ENCODE measurements around the gene FAH. TPM values are rescaled to one million over a fixed set of nuclear protein-coding genes. Genes with fewer than 3 reads are reported as not detected.

The FAH gene
- total and polyA plus RNA-seq, 2 experiments from 2014 or later, result 18.2 to 46.4 TPM

DNA sequence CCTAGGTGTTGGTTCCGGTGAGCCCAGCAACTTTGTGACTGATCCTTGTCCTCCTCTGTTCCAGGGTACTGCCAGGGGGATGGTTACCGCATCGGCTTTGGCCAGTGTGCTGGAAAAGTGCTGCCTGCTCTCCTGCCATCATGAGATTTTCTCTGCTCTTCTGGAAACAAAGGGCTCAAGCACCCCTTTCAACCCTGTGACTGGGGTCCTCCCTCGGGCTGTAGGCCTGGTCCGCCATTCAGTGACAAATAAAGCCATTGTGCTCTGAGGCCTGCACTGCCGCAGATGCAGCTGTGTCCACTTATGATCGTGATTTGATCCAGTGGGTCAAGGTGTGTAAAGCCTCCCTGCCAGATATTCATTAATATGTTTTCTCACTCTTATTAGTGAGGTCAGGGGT lies 33.3 kb downstream of the FAH start:
- Histone ChIP-seq H3K9me3 (ENCODE audit: low read depth) (no peaks in the 10 kb centered on the region), H3K4me1 (ENCODE audit: low read depth) (no peaks in the 10 kb centered on the region), H3K4me3 (no peak overlapping the region), H3K36me3 (peaks cover 5% of the 10 kb centered on the region), H3K27ac (no peak overlapping the region), H3K27me3 (no peaks in the 10 kb centered on the region)
- DNase-seq (ENCODE audit: low read depth in 1 of 2, low spot score in 1 of 2), result no peak
- TF ChIP-seq, protein P1, sequence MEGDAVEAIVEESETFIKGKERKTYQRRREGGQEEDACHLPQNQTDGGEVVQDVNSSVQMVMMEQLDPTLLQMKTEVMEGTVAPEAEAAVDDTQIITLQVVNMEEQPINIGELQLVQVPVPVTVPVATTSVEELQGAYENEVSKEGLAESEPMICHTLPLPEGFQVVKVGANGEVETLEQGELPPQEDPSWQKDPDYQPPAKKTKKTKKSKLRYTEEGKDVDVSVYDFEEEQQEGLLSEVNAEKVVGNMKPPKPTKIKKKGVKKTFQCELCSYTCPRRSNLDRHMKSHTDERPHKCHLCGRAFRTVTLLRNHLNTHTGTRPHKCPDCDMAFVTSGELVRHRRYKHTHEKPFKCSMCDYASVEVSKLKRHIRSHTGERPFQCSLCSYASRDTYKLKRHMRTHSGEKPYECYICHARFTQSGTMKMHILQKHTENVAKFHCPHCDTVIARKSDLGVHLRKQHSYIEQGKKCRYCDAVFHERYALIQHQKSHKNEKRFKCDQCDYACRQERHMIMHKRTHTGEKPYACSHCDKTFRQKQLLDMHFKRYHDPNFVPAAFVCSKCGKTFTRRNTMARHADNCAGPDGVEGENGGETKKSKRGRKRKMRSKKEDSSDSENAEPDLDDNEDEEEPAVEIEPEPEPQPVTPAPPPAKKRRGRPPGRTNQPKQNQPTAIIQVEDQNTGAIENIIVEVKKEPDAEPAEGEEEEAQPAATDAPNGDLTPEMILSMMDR (IDR thresholded peaks at IDR 0.05; ENCODE audit: low read depth, low read length), result no peak

DNA sequence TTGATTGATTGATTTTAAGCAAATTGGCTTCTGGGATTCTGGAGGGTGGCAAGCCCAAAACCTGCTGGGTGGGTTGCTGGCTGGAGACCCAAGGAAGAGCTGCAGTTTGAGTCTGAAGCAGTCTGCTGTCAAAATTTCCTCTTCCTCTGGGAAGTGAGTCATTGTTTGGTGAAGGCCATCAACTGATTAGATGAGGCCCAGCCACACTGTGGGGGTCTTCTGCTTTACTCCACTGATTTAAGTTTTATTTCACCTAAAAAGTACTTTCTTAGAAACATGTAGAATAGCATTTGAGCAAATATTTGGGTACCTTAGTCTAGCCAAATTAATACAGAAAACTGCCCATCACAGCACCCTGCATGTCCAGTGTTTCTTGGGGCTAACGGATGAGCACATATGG lies 33.8 kb downstream of the FAH start:
- H3K4me1 ChIP-seq (ENCODE audit: low read depth), result no peaks in the 10 kb centered on the region
- H3K36me3 ChIP-seq, result peaks cover 5% of the 10 kb centered on the region
- no peak overlapping the region for H3K4me3 ChIP-seq
- no peak overlapping the region for H3K27ac ChIP-seq
- no peaks in the 10 kb centered on the region for H3K9me3 ChIP-seq (ENCODE audit: low read depth)
- TF ChIP-seq, protein P1 (IDR thresholded peaks at IDR 0.05; ENCODE audit: low read depth, low read length), result no peak
- DNase-seq (ENCODE audit: low read depth in 1 of 2, low spot score in 1 of 2), result no peak
- H3K27me3 ChIP-seq, result no peaks in the 10 kb centered on the region

DNA sequence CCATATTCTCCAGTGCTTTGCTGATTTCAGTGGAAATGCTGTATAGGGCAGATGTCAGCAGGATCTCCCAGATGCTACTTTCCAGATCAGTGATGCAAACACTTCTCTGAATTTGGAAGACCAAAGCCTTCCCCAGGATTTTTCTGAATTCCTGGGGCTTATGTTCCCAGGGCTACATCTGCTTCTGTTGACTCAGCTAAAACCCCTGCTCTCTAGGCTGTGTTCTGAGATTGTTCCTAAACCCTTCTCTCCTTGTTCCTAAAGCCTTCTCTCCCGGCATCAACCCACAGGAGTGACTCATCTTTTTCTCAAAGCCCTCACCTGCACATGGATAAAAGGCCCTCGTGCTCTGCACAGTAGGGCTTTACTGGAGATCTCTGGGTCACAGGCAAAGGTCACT lies 35.5 kb downstream of the FAH start:
- H3K4me3 ChIP-seq, result no peak overlapping the region
- H3K27ac ChIP-seq, result no peak overlapping the region
- H3K9me3 ChIP-seq (ENCODE audit: low read depth), result no peaks in the 10 kb centered on the region
- DNase-seq (ENCODE audit: low read depth in 1 of 2, low spot score in 1 of 2), result no peak
- peaks cover 5% of the 10 kb centered on the region for H3K36me3 ChIP-seq
- TF ChIP-seq, protein P1 (IDR thresholded peaks at IDR 0.05; ENCODE audit: low read depth, low read length), result no peak
- H3K4me1 ChIP-seq (ENCODE audit: low read depth), result no peaks in the 10 kb centered on the region
- H3K27me3 ChIP-seq, result no peaks in the 10 kb centered on the region

DNA sequence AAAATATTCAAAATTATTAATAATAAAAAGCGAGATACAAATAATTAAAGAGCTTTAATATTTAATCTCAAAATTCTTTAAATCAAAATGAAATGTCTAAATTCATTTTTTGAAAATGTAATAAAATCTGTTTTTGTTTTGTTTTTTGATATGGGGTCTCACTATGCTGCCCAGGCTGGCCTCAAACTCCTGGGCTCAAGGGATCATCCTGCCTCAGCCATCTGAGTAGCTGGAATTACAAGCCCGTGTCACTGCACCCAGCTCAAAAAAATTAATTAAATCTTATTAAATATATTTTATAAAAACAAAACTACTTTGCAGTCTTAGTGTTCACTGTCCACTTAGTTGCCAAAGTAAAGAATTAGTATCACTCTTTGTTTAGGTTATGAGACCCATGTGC lies 38.4 kb downstream of the FAH start:
- Histone ChIP-seq H3K27ac (no peak overlapping the region), H3K9me3 (ENCODE audit: low read depth) (no peaks in the 10 kb centered on the region), H3K36me3 (peaks cover 2% of the 10 kb centered on the region), H3K4me1 (ENCODE audit: low read depth) (no peaks in the 10 kb centered on the region), H3K27me3 (no peaks in the 10 kb centered on the region), H3K4me3 (no peak overlapping the region)
- TF ChIP-seq, protein P1 (IDR thresholded peaks at IDR 0.05; ENCODE audit: low read depth, low read length), result no peak
- no peak for DNase-seq (ENCODE audit: low read depth in 1 of 2, low spot score in 1 of 2)

DNA sequence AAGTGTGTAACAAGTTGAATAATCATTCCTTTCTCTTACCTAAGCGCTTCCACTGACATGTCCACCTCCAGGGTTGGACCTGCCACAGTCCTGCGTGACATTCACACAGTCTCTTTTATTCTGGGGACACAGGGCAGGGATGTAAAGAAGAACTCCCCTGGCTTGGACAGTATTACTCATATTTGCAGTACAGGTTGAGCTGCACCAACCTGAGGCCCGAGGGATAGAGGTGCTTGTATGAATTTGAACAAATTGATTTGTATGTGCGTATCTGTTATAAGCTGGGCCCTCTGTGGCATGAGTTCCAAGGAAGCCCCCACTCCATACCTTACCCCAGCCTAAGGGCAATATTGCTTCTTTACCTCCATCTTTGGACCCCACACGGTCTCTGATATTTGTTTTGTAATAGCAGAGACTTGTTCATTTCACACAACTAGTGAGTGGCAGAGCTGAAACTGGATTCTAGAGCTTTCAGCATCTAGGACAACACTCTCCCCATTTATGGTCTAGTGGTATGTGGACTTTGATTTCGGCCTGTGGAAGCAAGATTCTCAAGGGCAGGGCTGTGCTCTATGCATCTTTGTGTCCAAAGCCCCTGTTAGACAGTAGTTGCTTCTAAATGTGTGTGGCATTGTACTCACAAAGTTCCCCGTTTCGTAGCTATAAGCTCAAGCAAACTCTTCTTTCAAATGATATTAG lies 39.2 kb downstream of the FAH start:
- DNase-seq (ENCODE audit: low read depth in 1 of 2, low spot score in 1 of 2), result no peak
- no peaks in the 10 kb centered on the region for H3K27me3 ChIP-seq
- no peak overlapping the region for H3K27ac ChIP-seq
- TF ChIP-seq, protein P1 (IDR thresholded peaks at IDR 0.05; ENCODE audit: low read depth, low read length), result no peak
- no peak overlapping the region for H3K4me3 ChIP-seq
- no peaks in the 10 kb centered on the region for H3K36me3 ChIP-seq
- no peaks in the 10 kb centered on the region for H3K4me1 ChIP-seq (ENCODE audit: low read depth)
- no peaks in the 10 kb centered on the region for H3K9me3 ChIP-seq (ENCODE audit: low read depth)

Measured in cardiac muscle cell (in vitro differentiated cells and primary cell).